ENCODE measurements around the gene EXOSC1. TPM values are rescaled to one million over a fixed set of nuclear protein-coding genes. Genes with fewer than 3 reads are reported as not detected.

Gene EXOSC1
- total RNA-seq, 4 donors from 2014 or later, result 21.9 to 41.9 (median 30.7) TPM

- intact Hi-C loops (cut with DNase I), result no loop called here
- no peak for DNase-seq (ENCODE audit: extremely low spot score)
- no CpG with 5 or more reads among the region's 1 CpG for WGBS
- Histone ChIP-seq H3K27me3 (no peaks in the 10 kb centered on the region), H3K9me3 (no peaks in the 10 kb centered on the region), H3K4me1 (no peaks in the 10 kb centered on the region), H3K27ac (replicated peaks in 1 of 4) (no peak overlapping the region), H3K4me3 (no peak overlapping the region), H3K36me3 (peaks cover 44 to 91% (median 89%) of the 10 kb centered on the region in 4 donors)
- no peak for TF ChIP-seq CTCF (IDR thresholded peaks at IDR 0.05)
- TF ChIP-seq POLR2A (IDR thresholded peaks at IDR 0.05; ENCODE audit: low read depth), result no peak
- TF ChIP-seq POLR2AphosphoS5 (IDR thresholded peaks at IDR 0.05), result no peak
- no peak for TF ChIP-seq EP300 (IDR thresholded peaks at IDR 0.05)
Observed at GRCh38 chr10:97434557-97434956, 11.2 kb downstream of the EXOSC1 start.

- Histone ChIP-seq H3K4me1 (no peaks in the 10 kb centered on the region), H3K9me3 (no peaks in the 10 kb centered on the region), H3K27me3 (no peaks in the 10 kb centered on the region), H3K36me3 (peaks cover 44 to 91% (median 87%) of the 10 kb centered on the region in 4 donors), H3K27ac (replicated peaks in 1 of 4) (no peak overlapping the region), H3K4me3 (no peak overlapping the region)
- TF ChIP-seq POLR2AphosphoS5 (IDR thresholded peaks at IDR 0.05), result no peak
- intact Hi-C loops (cut with DNase I), result no loop called here
- DNase-seq (ENCODE audit: extremely low spot score), result no peak
Observed at GRCh38 chr10:97434055-97434454, 11.8 kb downstream of the EXOSC1 start.

GRCh38 chr10:97428572-97428981 lies 17.2 kb downstream of the EXOSC1 start:
- intact Hi-C loops (cut with DNase I), result no loop called here
- Histone ChIP-seq H3K4me1 (peaks cover 23 to 39% (median 35%) of the 10 kb centered on the region in 4 donors), H3K36me3 (peaks cover 23 to 43% (median 36%) of the 10 kb centered on the region in 4 donors), H3K27me3 (no peaks in the 10 kb centered on the region), H3K4me3 (peak overlapping the region in 1 of 4 donors; percentile 13), H3K9me3 (no peaks in the 10 kb centered on the region), H3K27ac (replicated peaks in 1 of 4) (peak overlapping the region in 3 of 4 donors; percentile 5 to 95 (median 93))
- TF ChIP-seq CTCF (IDR thresholded peaks at IDR 0.05) (no peak), POLR2A (IDR thresholded peaks at IDR 0.05; ENCODE audit: low read depth) (no peak), POLR2AphosphoS5 (IDR thresholded peaks at IDR 0.05) (no peak)
- no peak for DNase-seq (ENCODE audit: extremely low spot score)
- WGBS, result 69% methylated on average over 4 of the region's 4 CpGs

- H3K27me3 ChIP-seq, result no peaks in the 10 kb centered on the region
- DNase-seq (ENCODE audit: extremely low spot score), result no peak
- H3K4me3 ChIP-seq, result peak overlapping the region; percentile 71 to 94 (median 75)
- intact Hi-C loops (cut with DNase I), result no loop called here
- H3K4me1 ChIP-seq, result peaks cover 23 to 45% (median 35%) of the 10 kb centered on the region in 4 donors
- H3K27ac ChIP-seq (replicated peaks in 1 of 4), result peak overlapping the region; percentile 93 to 95 (median 94)
- 14% methylated on average over 9 of the region's 9 CpGs for WGBS
- peaks cover 23 to 44% (median 34%) of the 10 kb centered on the region in 4 donors for H3K36me3 ChIP-seq
- no peaks in the 10 kb centered on the region for H3K9me3 ChIP-seq
- no peak for TF ChIP-seq CTCF (IDR thresholded peaks at IDR 0.05)
- TF ChIP-seq POLR2AphosphoS5 (IDR thresholded peaks at IDR 0.05), result no peak
- no peak for TF ChIP-seq EP300 (IDR thresholded peaks at IDR 0.05)
- TF ChIP-seq POLR2A (IDR thresholded peaks at IDR 0.05; ENCODE audit: low read depth), result no peak
Observed at GRCh38 chr10:97427571-97428179, 18.1 kb downstream of the EXOSC1 start.

- TF ChIP-seq POLR2A (IDR thresholded peaks at IDR 0.05; ENCODE audit: low read depth), result no peak
- no peak for TF ChIP-seq EP300 (IDR thresholded peaks at IDR 0.05)
- TF ChIP-seq CTCF (IDR thresholded peaks at IDR 0.05), result no peak
- TF ChIP-seq POLR2AphosphoS5 (IDR thresholded peaks at IDR 0.05), result no peak
- peak overlapping the region; percentile 71 to 94 (median 75) for H3K4me3 ChIP-seq
- no peaks in the 10 kb centered on the region for H3K27me3 ChIP-seq
- H3K27ac ChIP-seq (replicated peaks in 1 of 4), result peak overlapping the region; percentile 93 to 95 (median 94)
- intact Hi-C loops (cut with DNase I), result no loop called here
- H3K36me3 ChIP-seq, result peaks cover 21 to 40% (median 31%) of the 10 kb centered on the region in 4 donors
- peaks cover 23 to 45% (median 35%) of the 10 kb centered on the region in 4 donors for H3K4me1 ChIP-seq
- H3K9me3 ChIP-seq, result no peaks in the 10 kb centered on the region
- DNase-seq (ENCODE audit: extremely low spot score), result no peak
- 10% methylated on average over 32 of the region's 34 CpGs for WGBS
Observed at GRCh38 chr10:97426776-97427570, 18.8 kb downstream of the EXOSC1 start.

All from esophagus muscularis mucosa (tissue), 4 donors.